NOMO-1 treated with DMSO at 0.1 percent for 48 hours (cell line): ENCODE data around the gene PIEZO2.

Source experiments
- DNase-seq: peaks from one replicate; lab custom pipeline; 2025; ENCODE audit not compliant: unreplicated experiment; lab: John Stamatoyannopoulos, UW

Gene PIEZO2

GRCh38 chr18:11070593-11070992, 78.8 kb downstream of the PIEZO2 start:
- no peak for DNase-seq

- no peak for DNase-seq
These were observed 83.3 kb downstream of the PIEZO2 start for GRCh38 chr18:11066038-11066437.

- no peak for DNase-seq
These were observed 84.5 kb downstream of the PIEZO2 start for GRCh38 chr18:11064727-11065460.

- no peak for DNase-seq
These were observed 85.3 kb downstream of the PIEZO2 start for GRCh38 chr18:11064106-11064505.

- no peak for DNase-seq
These were observed 93.6 kb downstream of the PIEZO2 start for GRCh38 chr18:11055721-11056120.

- DNase-seq = no peak
These were observed 94.9 kb downstream of the PIEZO2 start for GRCh38 chr18:11054497-11054896.

GRCh38 chr18:11053293-11053692, 96.1 kb downstream of the PIEZO2 start:
- DNase-seq = no peak

- no peak for DNase-seq
These were observed 96.6 kb downstream of the PIEZO2 start for GRCh38 chr18:11052800-11053199.

GRCh38 chr18:11051462-11051861, 97.9 kb downstream of the PIEZO2 start:
- no peak for DNase-seq

- no peak for DNase-seq
These were observed 98.4 kb downstream of the PIEZO2 start for GRCh38 chr18:11050966-11051365.

- DNase-seq = no peak
These were observed 101.6 kb downstream of the PIEZO2 start for GRCh38 chr18:11047817-11048216.

GRCh38 chr18:11047156-11047555, 102.2 kb downstream of the PIEZO2 start:
- DNase-seq = no peak

- DNase-seq = no peak
These were observed 103.2 kb downstream of the PIEZO2 start for GRCh38 chr18:11046140-11046539.

- DNase-seq = no peak
These were observed 105.7 kb downstream of the PIEZO2 start for GRCh38 chr18:11043694-11044093.

- no peak for DNase-seq
These were observed 107.1 kb downstream of the PIEZO2 start for GRCh38 chr18:11042247-11042646.

GRCh38 chr18:11040823-11041656, 108.3 kb downstream of the PIEZO2 start:
- peak; percentile 5 for DNase-seq

- DNase-seq = no peak
These were observed 109.0 kb downstream of the PIEZO2 start for GRCh38 chr18:11040359-11040758.

GRCh38 chr18:11037533-11038240, 111.7 kb downstream of the PIEZO2 start:
- no peak for DNase-seq

- DNase-seq = no peak
These were observed 113.4 kb downstream of the PIEZO2 start for GRCh38 chr18:11035814-11036495.

- DNase-seq = no peak
These were observed 114.0 kb downstream of the PIEZO2 start for GRCh38 chr18:11035376-11035775.

- DNase-seq = peak; percentile 6
These were observed 114.5 kb downstream of the PIEZO2 start for GRCh38 chr18:11034884-11035283.
